ENCODE measurements around the gene CARMIL1. TPM values are rescaled to one million over a fixed set of nuclear protein-coding genes. Genes with fewer than 3 reads are reported as not detected.

CARMIL1 gene
- total RNA-seq, 4 donors from 2014 or later: 11.8 to 23.2 (median 17.1) TPM

GRCh38 chr6:25560865-25561264, 281.7 kb downstream of the CARMIL1 start:
- no peak overlapping the region for H3K4me3 ChIP-seq
- no peaks in the 10 kb centered on the region for H3K27me3 ChIP-seq
- no peak for DNase-seq
- TF ChIP-seq CTCF (IDR thresholded peaks at IDR 0.05) (no peak), POLR2A (IDR thresholded peaks at IDR 0.05) (no peak)
- H3K4me1 ChIP-seq: no peaks in the 10 kb centered on the region
- no peaks in the 10 kb centered on the region for H3K36me3 ChIP-seq
- no peak overlapping the region for H3K27ac ChIP-seq
- intact Hi-C loops (cut with DNase I; ENCODE audit: low total_unique reads): no loop called here
- H3K9me3 ChIP-seq: no peaks in the 10 kb centered on the region

- TF ChIP-seq POLR2A (IDR thresholded peaks at IDR 0.05): no peak
- no peak for TF ChIP-seq CTCF (IDR thresholded peaks at IDR 0.05)
- H3K36me3 ChIP-seq: no peaks in the 10 kb centered on the region
- H3K4me3 ChIP-seq: no peak overlapping the region
- H3K27me3 ChIP-seq: no peaks in the 10 kb centered on the region
- H3K27ac ChIP-seq: no peak overlapping the region
- no peaks in the 10 kb centered on the region for H3K4me1 ChIP-seq
- H3K9me3 ChIP-seq: no peaks in the 10 kb centered on the region
- intact Hi-C loops (cut with DNase I; ENCODE audit: low total_unique reads): no loop called here
- DNase-seq: no peak
Measured at GRCh38 chr6:25564943-25565342, 285.8 kb downstream of the CARMIL1 start.

- Histone ChIP-seq H3K36me3 (no peaks in the 10 kb centered on the region), H3K27ac (no peak overlapping the region), H3K27me3 (no peaks in the 10 kb centered on the region), H3K9me3 (no peaks in the 10 kb centered on the region), H3K4me1 (no peaks in the 10 kb centered on the region), H3K4me3 (no peak overlapping the region)
- TF ChIP-seq CTCF (IDR thresholded peaks at IDR 0.05) (no peak), POLR2A (IDR thresholded peaks at IDR 0.05) (no peak)
- DNase-seq: no peak
- intact Hi-C loops (cut with DNase I; ENCODE audit: low total_unique reads): no loop called here
Measured at GRCh38 chr6:25570578-25570977, 291.4 kb downstream of the CARMIL1 start.

- no peaks in the 10 kb centered on the region for H3K9me3 ChIP-seq
- H3K4me1 ChIP-seq: no peaks in the 10 kb centered on the region
- TF ChIP-seq CTCF (IDR thresholded peaks at IDR 0.05): no peak
- TF ChIP-seq POLR2A (IDR thresholded peaks at IDR 0.05): no peak
- no peak for DNase-seq
- H3K4me3 ChIP-seq: no peak overlapping the region
- intact Hi-C loops (cut with DNase I; ENCODE audit: low total_unique reads): no loop called here
- no peak overlapping the region for H3K27ac ChIP-seq
- H3K36me3 ChIP-seq: no peaks in the 10 kb centered on the region
- no peaks in the 10 kb centered on the region for H3K27me3 ChIP-seq
Measured at GRCh38 chr6:25576919-25577318, 297.7 kb downstream of the CARMIL1 start.

- TF ChIP-seq CTCF (IDR thresholded peaks at IDR 0.05): no peak
- TF ChIP-seq POLR2A (IDR thresholded peaks at IDR 0.05): no peak
- no peaks in the 10 kb centered on the region for H3K36me3 ChIP-seq
- no peak overlapping the region for H3K27ac ChIP-seq
- no peak for DNase-seq
- intact Hi-C loops (cut with DNase I; ENCODE audit: low total_unique reads): no loop called here
- no peaks in the 10 kb centered on the region for H3K9me3 ChIP-seq
- no peaks in the 10 kb centered on the region for H3K27me3 ChIP-seq
- no peak overlapping the region for H3K4me3 ChIP-seq
- no peaks in the 10 kb centered on the region for H3K4me1 ChIP-seq
Measured at GRCh38 chr6:25578538-25578937, 299.4 kb downstream of the CARMIL1 start.
